HFF-Myc (cell line): ENCODE measurements around the gene MACF1.
"Not testable (repeated sequence)": the region's sequence is repeated elsewhere in the genome, so short reads cannot be mapped to it uniquely, and the experiment has no call there.

Experiments used
- DNase-seq: peaks from one replicate; pipeline ENCODE4 v3.0.0-alpha.2; 2011; ENCODE audit warnings: low read depth; ENCODE audit errors: extremely low read depth
- H3K4me3 ChIP-seq: replicated peaks from 2 replicates; pipeline ENCODE4 v1.5.1; 2011; ENCODE audit warnings: low read depth, mild to moderate bottlenecking, control low read depth, low read length
- TF ChIP-seq, protein P1 (sequence below): IDR thresholded peaks from 2 replicates; pipeline ENCODE4 v1.5.1; 2012; ENCODE audit warnings: mild to moderate bottlenecking, low read depth, low read length, control low read depth; ENCODE audit errors: missing control alignments

The MACF1 gene

DNA sequence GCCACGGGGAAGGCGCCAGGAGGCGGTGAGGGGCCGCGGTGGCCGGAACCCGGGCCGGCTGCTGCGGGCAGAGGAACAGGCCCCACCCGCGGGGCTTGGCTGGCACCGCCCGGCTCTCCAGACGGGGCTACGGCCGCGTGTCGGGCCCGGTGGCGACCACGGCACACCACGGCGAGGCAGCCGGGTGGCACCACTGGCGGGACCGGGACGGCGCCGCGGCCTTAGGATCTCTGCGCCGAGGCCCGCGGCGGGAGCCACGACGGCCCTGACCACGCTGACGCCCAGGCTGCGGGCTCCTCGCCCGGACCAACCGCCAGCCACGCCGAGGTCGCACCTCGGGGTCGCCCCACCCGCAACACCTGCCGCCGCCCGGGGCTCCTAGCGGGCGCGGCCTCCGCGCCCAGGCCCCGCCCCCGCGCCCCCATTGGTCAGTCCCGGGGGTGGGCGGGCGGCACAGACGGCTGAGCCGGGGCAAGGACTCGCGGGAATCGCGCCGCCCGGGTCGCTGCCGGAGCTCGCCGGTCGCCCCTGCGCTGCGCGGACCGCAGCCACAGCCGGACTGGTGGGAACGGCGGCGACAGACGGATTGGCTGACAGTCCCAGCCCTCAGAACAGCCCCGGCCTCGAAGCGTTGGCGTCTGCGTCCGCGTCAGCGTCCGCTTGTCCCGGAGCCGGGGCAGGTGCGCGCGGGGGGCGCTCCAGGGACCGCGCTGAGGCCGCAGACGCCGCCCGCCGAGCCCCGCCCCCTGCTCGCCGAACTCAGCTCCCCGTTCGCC lies 286.8 kb downstream of the MACF1 start, which contains the start of gene BMP8A:
TSS of gene BMP8A (plus strand) at position 491 of the 776 bp plus-strand sequence. CDS start 356 bp downstream, outside the sequence.
- no peak for DNase-seq
- no peak within 1 kb of the TSS; the same call in 1 of the 2 replicates for H3K4me3 ChIP-seq
- TF ChIP-seq, protein P1, sequence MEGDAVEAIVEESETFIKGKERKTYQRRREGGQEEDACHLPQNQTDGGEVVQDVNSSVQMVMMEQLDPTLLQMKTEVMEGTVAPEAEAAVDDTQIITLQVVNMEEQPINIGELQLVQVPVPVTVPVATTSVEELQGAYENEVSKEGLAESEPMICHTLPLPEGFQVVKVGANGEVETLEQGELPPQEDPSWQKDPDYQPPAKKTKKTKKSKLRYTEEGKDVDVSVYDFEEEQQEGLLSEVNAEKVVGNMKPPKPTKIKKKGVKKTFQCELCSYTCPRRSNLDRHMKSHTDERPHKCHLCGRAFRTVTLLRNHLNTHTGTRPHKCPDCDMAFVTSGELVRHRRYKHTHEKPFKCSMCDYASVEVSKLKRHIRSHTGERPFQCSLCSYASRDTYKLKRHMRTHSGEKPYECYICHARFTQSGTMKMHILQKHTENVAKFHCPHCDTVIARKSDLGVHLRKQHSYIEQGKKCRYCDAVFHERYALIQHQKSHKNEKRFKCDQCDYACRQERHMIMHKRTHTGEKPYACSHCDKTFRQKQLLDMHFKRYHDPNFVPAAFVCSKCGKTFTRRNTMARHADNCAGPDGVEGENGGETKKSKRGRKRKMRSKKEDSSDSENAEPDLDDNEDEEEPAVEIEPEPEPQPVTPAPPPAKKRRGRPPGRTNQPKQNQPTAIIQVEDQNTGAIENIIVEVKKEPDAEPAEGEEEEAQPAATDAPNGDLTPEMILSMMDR = no peak

DNA sequence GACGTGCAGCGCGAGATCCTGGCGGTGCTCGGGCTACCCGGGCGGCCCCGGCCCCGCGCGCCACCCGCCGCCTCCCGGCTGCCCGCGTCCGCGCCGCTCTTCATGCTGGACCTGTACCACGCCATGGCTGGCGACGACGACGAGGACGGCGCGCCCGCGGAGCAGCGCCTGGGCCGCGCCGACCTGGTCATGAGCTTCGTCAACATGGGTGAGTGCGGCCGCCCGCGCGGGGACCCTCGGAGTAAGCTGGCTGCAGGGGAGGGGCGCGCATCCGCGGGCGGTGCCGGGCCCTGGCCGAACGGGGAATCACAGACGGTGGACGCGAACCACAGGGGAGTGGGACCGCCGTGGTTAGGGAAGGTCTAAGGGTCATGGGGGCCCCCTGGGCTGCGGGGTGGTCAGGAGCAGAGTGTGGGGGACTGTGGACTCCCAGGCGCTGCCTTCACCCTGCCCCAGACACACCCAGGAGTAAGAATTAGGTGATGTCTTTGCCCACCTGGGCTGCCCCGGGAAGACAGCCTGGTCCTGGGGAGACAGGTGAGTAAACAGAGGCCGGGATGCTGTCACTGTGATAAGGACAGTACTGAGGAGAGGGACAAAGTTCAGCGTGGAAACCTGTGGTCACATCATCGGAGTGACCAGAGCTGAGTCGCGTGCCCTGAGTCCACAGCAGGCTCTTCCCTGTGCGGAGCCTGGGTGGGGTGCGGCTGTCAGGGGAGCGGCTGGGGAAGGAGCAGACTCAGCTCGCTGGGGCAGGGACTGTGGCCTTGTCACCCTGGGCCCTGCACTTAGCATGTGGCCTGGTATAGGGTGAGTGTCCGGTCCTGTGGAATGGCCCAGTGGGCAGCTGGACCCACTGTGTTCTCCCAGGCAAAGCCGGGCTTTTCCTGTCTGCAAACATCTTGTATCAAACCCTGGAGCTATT lies 287.9 kb downstream of the MACF1 start:
- DNase-seq, H3K4me3 ChIP-seq: not testable (repeated sequence)

DNA sequence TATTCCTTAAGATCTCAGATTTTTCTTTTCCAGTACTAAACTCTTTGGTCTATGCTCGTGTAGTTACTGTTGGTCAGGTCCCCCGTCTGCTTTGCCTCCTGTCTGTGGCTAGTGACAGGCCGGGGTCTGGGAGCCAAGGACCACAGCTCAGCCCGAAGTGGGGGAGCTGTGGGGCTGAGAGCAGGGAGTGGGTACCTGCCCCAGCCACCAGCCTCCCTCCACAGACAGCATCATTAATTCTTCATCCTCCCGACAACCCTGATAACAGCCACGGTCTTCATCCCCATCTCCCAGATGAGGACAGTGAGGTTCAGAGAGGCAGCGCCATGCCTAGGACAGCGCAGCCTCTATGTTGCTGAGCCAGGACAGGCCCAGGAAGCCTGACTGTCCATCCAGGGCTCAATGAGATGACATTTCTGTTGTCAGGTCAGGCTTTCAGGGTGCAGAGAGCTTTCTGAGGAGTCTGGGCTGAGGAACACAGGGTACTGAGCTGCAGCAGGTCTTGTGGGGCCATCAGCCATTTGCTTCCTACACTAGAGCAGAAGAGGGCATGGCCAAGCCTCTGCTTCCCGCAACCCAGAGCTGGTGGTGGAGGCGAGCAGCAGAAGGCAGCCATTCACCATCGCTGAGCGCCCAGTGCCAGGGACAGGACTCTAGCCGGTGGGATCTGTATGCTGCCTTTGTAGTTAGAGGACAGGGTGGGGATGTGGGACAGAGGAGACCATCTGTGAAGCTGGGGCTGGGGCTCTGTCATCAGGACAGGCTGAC lies 288.7 kb downstream of the MACF1 start:
- not testable (repeated sequence) for DNase-seq

DNA sequence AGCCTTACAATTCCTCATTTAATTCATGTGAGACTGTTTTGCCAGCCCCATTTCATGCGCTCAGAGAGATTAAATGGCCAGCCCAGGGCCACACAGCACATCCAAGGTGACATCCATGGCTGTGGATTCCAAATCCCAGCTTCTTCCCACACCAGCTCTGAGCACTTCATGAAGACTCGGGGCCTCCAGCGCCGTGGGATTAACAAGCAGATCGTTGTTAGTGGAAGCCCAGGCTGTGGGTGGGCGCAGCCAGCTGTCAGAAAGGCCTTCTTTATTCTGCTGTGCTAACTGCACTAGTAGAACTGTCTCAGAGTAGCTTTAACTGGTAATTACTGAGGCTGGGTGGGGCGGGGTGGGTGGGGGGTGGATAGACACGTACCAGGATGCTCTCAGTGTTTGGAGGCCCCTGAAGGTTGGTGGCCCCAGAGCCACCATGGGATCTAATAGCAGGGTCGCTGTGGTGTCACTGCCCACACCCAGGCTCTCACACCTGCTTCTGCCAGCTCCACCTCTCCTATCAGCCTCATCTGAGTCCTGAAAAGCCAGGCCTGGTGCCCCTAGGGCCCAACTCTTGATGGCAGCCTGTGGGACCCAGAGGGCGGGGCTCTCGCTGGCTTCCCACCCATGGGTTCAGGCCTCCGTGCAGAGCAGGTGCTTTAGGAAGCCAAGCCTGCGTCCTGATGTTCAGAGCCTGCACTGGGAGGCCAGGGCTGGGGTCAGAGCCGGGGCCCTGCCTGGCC lies 290.3 kb downstream of the MACF1 start:
- TF ChIP-seq, protein P1 = no peak
- DNase-seq = no peak
- no peak overlapping the region for H3K4me3 ChIP-seq

More for the DNA sequence above, 288.7 kb downstream of the MACF1 start:
- not testable (repeated sequence) for H3K4me3 ChIP-seq

DNA sequence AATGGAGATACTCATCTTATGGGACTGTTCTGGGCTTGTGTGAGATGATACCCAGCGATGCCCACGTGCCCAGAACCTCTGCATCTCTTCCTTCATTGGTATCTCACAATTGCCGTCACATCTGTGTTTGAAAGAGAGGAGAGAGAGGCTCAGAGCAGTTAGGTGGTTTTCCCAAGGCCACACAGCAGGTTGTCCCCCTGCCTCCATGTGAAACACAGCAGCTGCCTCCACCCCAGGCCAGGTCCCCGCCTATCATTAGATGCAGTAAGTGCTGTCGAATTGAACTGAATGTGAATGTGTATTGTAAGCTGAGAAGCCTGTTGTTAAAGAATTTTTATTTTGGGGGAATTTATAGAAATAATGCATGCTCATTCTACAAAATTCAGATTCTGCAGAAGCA lies 292.0 kb downstream of the MACF1 start:
- H3K4me3 ChIP-seq, DNase-seq: not testable (repeated sequence)

DNA sequence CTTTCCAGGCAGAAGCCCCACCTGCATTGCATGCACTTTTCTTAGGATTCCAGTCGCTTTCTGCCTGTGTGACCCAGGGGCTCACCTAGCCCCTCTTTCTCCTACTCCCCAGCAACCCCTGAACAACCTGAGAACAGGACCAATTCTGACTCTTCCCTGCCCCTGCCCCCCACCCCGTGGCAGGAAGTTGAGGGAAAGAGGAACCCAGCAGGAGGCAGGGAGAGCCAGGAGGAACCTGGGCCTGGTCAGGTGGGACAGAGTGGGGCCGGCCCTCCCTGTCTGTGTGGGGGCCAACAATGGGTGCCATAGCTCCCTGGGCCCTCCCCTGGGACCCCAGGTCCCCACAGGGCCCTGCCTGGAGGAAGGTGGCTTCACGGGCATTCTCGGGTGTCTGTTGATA lies 293.1 kb downstream of the MACF1 start:
- TF ChIP-seq, protein P1 = no peak
- no peak for DNase-seq
- no peak overlapping the region for H3K4me3 ChIP-seq

DNA sequence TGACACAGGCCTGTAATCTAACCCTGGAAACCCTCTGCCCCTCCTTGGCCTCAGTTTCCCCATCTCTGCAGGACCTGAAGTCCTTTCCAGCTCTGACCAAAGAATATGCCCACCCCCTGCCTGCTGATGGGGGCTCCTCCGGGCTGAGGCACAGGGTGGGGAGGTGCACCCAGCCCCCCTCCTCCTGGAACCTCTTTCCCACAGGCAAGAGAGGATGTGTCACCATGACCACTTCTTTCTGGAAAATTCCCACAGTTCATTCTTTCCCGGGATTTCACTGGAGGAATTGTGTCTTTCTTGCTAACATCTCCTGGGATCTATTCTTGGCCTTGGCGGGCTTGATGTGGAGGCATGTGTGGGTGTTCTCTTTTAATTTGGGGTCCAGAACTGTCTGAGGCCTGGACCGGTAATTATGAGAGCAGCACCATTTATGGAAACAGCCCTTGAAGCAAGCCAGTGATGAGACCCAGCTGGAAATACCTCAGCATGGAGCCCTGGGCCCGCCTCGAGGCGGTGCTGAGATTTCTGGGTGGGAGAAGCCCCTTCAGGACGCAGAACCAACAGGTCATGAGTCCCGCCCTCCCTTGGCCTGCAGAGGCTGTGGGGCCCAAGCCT lies 293.7 kb downstream of the MACF1 start:
- H3K4me3 ChIP-seq, DNase-seq: not testable (repeated sequence)

DNA sequence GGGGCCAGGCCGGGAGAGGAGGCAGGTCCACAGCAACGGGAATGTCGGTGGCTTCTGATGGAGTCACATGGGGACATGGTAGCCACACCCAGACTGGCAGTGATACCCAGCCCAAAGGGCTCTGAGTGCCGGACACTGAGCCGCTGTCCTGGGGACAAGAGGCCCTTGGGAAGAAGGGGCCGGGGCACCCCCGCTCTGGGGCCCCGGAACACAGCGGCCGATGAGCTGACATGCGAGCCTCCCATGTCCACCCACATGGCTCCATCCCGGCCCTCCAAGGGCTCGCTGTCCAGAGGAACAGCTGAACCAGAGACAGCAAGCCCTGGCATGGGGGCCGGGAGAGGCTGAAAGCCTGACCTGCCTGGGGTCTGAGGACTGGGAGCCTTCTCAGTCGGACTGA lies 294.3 kb downstream of the MACF1 start:
- not testable (repeated sequence) for DNase-seq, H3K4me3 ChIP-seq
